Neuronal stem cell (in vitro differentiated cells): ENCODE measurements around the gene AFAP1.

ENCODE experiments used
- DNase-seq: peaks from one replicate; pipeline ENCODE4 v3.0.0-alpha.2; 2013; ENCODE audit warnings: low spot score
- H2AFZ ChIP-seq: one replicate; pipeline ENCODE4 v1.6.1; 2013; ENCODE audit warnings: mild to moderate bottlenecking, low read length, inconsistent platforms
- H2AK5ac ChIP-seq: 2 replicates; pipeline ENCODE4 v1.6.1; 2013; ENCODE audit warnings: low read depth, mild to moderate bottlenecking, inconsistent platforms, low read length, moderate library complexity, mixed read lengths
- H2BK120ac ChIP-seq: 2 replicates; pipeline ENCODE4 v1.6.1; 2013; ENCODE audit warnings: low read depth, mild to moderate bottlenecking, inconsistent platforms, low read length, moderate library complexity, mixed read lengths
- H2BK12ac ChIP-seq: one replicate; pipeline ENCODE4 v1.6.1; 2013; ENCODE audit warnings: low read length, inconsistent platforms
- H2BK15ac ChIP-seq: 2 replicates; pipeline ENCODE4 v1.6.1; 2013; ENCODE audit warnings: mild to moderate bottlenecking, low read length, inconsistent platforms, mixed read lengths
- H2BK5ac ChIP-seq: one replicate; pipeline ENCODE4 v1.6.1; 2013; ENCODE audit warnings: inconsistent platforms, mild to moderate bottlenecking, low read length, moderate library complexity
- H3K14ac ChIP-seq: one replicate; pipeline ENCODE4 v1.6.1; 2013; ENCODE audit warnings: low read length, inconsistent platforms
- H3K18ac ChIP-seq: 2 replicates; pipeline ENCODE4 v1.6.1; 2013; ENCODE audit warnings: low read length, inconsistent platforms
- H3K23ac ChIP-seq: 2 replicates; pipeline ENCODE4 v1.6.1; 2013; ENCODE audit warnings: low read depth, mild to moderate bottlenecking, mixed read lengths, low read length, inconsistent platforms; ENCODE audit not compliant: poor library complexity
- H3K27ac ChIP-seq: replicated peaks from 3 replicates; pipeline ENCODE4 v1.5.1; 2013; ENCODE audit warnings: low read length, inconsistent platforms
- H3K27me3 ChIP-seq, 3 experiments: 2 replicates each; pipeline ENCODE4 v1.6.1; 2013; ENCODE audit warnings: low read length in 3 of 3, mild to moderate bottlenecking in 2 of 3, inconsistent platforms in 1 of 3, low read depth in 1 of 3, mixed read lengths in 1 of 3, moderate library complexity in 1 of 3; ENCODE audit not compliant: control insufficient read depth in 3 of 3, insufficient read depth in 3 of 3
- H3K36me3 ChIP-seq, 2 donors: replicated peaks in 1 of 2; 2 replicates each; pipeline ENCODE4 v1.6.1; 2013; ENCODE audit warnings: low read length in 2 of 2; ENCODE audit not compliant: control insufficient read depth in 2 of 2, insufficient read depth in 2 of 2
- H3K4ac ChIP-seq: 2 replicates; pipeline ENCODE4 v1.6.1; 2013; ENCODE audit warnings: inconsistent platforms, mild to moderate bottlenecking, low read length, moderate library complexity
- H3K4me1 ChIP-seq, 2 donors: 1 replicate in 1 of 2; 2 replicates in 1 of 2; pipeline ENCODE4 v1.6.1; 2013; ENCODE audit warnings: low read length in 2 of 2, low read depth in 1 of 2; ENCODE audit not compliant: control insufficient read depth in 2 of 2, insufficient read depth in 1 of 2
- H3K4me2 ChIP-seq: one replicate; pipeline ENCODE4 v1.6.1; 2013; ENCODE audit warnings: mild to moderate bottlenecking, low read length, inconsistent platforms; ENCODE audit not compliant: insufficient read depth, poor library complexity, severe bottlenecking
- H3K4me3 ChIP-seq, 2 donors: 2 replicates each; pipeline ENCODE4 v1.5.1; 2013; ENCODE audit warnings: low read length in 2 of 2, mild to moderate bottlenecking in 2 of 2, inconsistent platforms in 1 of 2, moderate library complexity in 1 of 2
- H3K79me1 ChIP-seq: one replicate; pipeline ENCODE4 v1.6.1; 2013; ENCODE audit warnings: low read depth, mild to moderate bottlenecking, inconsistent platforms, low read length, moderate library complexity
- H3K9ac ChIP-seq: one replicate; pipeline ENCODE4 v1.6.1; 2013; ENCODE audit warnings: mild to moderate bottlenecking, low read depth, low read length, inconsistent platforms; ENCODE audit not compliant: poor library complexity
- H3K9me3 ChIP-seq, 2 donors: replicated peaks in 1 of 2; 2 replicates each; pipeline versions ENCODE3 to v1.6.1; 2013; ENCODE audit warnings: low read length in 2 of 2, mild to moderate bottlenecking in 2 of 2, inconsistent platforms in 1 of 2, low read depth in 1 of 2, mixed read lengths in 1 of 2, moderate library complexity in 1 of 2; ENCODE audit not compliant: control insufficient read depth in 2 of 2, insufficient read depth in 1 of 2
- H4K8ac ChIP-seq: one replicate; pipeline ENCODE4 v1.6.1; 2013; ENCODE audit warnings: low read depth, mild to moderate bottlenecking, inconsistent platforms, low read length, moderate library complexity
- H4K91ac ChIP-seq: one replicate; pipeline ENCODE4 v1.6.1; 2013; ENCODE audit warnings: low read length, low read depth, mild to moderate bottlenecking, inconsistent platforms; ENCODE audit not compliant: poor library complexity
- WGBS, 2 donors: extraction: QIAGEN DNeasy Blood & Tissue Kit; methylation state at CpG; one replicate each; pipeline ENCODE4 v1.1.7; 2013; ENCODE audit warnings: missing lambda C conversion rate in 2 of 2, mixed read lengths in 1 of 2; ENCODE audit not compliant: insufficient read length in 2 of 2, insufficient replicate concordance in 1 of 2; ENCODE audit errors: extremely low coverage in 2 of 2; 5-methylcytosine and 5-hydroxymethylcytosine counted together

The AFAP1 gene

DNA sequence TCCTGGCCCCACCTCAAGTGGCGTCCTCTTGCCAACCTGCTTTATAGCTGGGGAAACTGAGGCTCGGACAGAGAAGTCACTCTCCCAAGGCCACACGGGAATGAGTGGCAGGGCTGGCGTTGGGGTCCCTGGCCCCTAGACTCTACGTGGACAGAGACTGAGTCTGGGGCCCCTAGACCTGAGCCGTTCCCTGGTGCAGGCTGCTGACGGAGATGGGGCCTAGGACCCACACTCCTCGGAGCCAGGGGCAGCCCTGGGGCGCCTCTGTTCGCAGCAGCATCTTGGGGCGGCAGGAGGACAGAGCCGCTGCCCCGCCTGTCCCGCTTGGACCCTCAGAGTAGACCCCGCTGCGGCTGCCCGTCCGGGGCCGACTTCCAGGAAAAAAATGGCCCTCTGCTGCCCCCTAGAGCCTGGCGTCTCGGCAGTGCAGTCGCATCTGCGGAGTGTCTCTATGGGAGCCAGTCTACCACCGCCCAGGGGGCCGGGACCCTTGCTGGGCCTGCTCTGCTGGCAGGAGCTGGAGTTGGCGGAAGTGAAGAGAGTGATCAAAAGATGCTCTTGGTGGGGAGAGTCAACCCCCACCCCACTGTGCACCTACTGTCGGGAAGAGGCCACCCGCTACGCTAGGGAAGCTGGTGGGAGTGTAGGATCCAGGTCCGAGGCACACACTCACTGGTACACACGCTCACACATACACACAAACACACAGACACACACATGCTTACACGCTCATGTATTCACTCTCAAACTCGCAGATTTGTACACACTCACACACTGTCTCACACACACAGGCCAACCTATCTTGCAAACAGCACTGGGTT is 220.1 kb downstream of the AFAP1 start:
- H3K27me3 ChIP-seq: peaks cover 0 to 26% (median 7%) of the 10 kb centered on the region in 3 experiments
- H4K91ac ChIP-seq: no peak overlapping the region
- DNase-seq: peak; percentile 73
- H4K8ac ChIP-seq: no peak overlapping the region
- no peak overlapping the region for H3K4me2 ChIP-seq
- no peak overlapping the region for H2BK5ac ChIP-seq
- no peaks in the 10 kb centered on the region for H3K79me1 ChIP-seq
- H3K4me3 ChIP-seq: no peak overlapping the region
- no peaks in the 10 kb centered on the region for H3K4me1 ChIP-seq
- H3K36me3 ChIP-seq: no peaks in the 10 kb centered on the region
- H3K27ac ChIP-seq: no peak overlapping the region
- peak overlapping the region; percentile 67 for H2AK5ac ChIP-seq
- H3K9ac ChIP-seq: no peak overlapping the region
- H3K14ac ChIP-seq: no peak overlapping the region
- no peak overlapping the region for H2BK12ac ChIP-seq
- peak overlapping the region; percentile 8 for H3K23ac ChIP-seq
- H2BK15ac ChIP-seq: no peak overlapping the region
- H2AFZ ChIP-seq: peak overlapping the region; percentile 45
- no peak overlapping the region for H2BK120ac ChIP-seq
- WGBS, 2 donors: no CpG with 5 or more reads among the region's 33 CpGs
- peak overlapping the region; percentile 8 for H3K4ac ChIP-seq
- H3K18ac ChIP-seq: peak overlapping the region; percentile 46
- no peaks in the 10 kb centered on the region for H3K9me3 ChIP-seq

DNA sequence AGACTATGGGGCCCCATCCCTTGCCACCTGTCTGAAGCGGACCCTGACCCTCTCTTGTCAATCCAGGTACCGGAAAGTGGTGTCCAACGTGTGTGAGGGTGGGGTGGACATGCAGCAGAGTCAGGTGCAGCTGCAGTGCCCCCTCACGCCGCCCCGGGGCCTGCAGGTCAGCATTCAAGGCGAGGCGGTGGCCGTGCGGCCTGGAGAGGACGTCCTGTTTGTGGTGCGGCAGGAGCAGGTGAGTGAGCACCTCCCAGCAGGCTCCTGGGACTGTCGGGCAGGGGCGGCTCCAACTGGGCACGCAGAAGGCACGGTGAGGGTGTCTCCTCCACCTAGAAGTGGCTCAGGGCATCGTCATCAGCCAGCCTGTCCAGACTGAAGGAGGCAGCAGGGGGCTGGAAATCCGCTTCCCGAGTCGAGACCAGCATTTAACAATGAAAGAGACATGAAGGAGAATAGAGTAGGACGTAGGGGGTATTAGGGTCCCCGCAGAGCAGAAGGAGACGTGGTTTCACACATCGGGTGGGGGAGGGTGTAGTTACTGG is 221.6 kb downstream of the AFAP1 start:
- Histone ChIP-seq H3K4ac (no peak overlapping the region), H3K27me3 (peaks cover 0 to 26% (median 7%) of the 10 kb centered on the region in 3 experiments), H2AK5ac (peak overlapping the region; percentile 86), H3K14ac (peak overlapping the region; percentile 3), H3K9me3 (no peaks in the 10 kb centered on the region), H4K91ac (no peak overlapping the region), H3K4me2 (no peak overlapping the region), H2BK5ac (peak overlapping the region; percentile 48), H2BK120ac (no peak overlapping the region), H2BK12ac (no peak overlapping the region), H2AFZ (no peak overlapping the region), H2BK15ac (peak overlapping the region; percentile 79), H3K36me3 (no peaks in the 10 kb centered on the region), H3K18ac (peak overlapping the region; percentile 65), H3K79me1 (no peaks in the 10 kb centered on the region), H3K23ac (peak overlapping the region; percentile 1), H3K4me3 (no peak overlapping the region), H3K27ac (no peak overlapping the region), H4K8ac (no peak overlapping the region), H3K4me1 (no peaks in the 10 kb centered on the region), H3K9ac (no peak overlapping the region)
- no peak for DNase-seq
- WGBS, 2 donors: no CpG with 5 or more reads among the region's 24 CpGs

DNA sequence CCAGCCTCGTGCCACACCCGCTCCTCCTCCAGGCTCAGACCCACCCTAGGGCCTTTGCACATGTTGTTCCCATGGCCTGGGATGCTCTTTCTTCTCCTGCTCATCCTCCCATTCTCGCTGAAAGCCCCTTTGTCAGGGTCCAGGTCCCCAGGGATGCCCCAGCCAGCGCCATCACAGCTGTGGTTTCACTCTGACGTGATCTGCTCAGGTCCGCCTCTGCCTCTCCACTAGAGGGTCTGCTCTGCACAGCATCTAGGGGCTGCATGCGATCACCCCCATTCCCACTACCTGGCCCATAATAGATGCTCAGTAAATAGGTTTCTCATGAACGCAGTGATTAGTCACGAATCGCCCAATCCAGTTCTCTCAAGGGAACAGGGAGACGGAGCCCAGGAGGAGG is 222.5 kb downstream of the AFAP1 start:
- H2BK15ac ChIP-seq: peak overlapping the region; percentile 76
- peak overlapping the region; percentile 12 for H3K23ac ChIP-seq
- H2BK120ac ChIP-seq: no peak overlapping the region
- H4K91ac ChIP-seq: no peak overlapping the region
- peaks cover 0 to 26% (median 7%) of the 10 kb centered on the region in 3 experiments for H3K27me3 ChIP-seq
- no peaks in the 10 kb centered on the region for H3K79me1 ChIP-seq
- peak overlapping the region; percentile 46 for H3K18ac ChIP-seq
- no peak overlapping the region for H2BK12ac ChIP-seq
- no peak overlapping the region for H3K27ac ChIP-seq
- no peaks in the 10 kb centered on the region for H3K36me3 ChIP-seq
- no peak overlapping the region for H2AFZ ChIP-seq
- H2AK5ac ChIP-seq: peak overlapping the region; percentile 86
- DNase-seq: no peak
- no peaks in the 10 kb centered on the region for H3K4me1 ChIP-seq
- H3K4me2 ChIP-seq: no peak overlapping the region
- no peak overlapping the region for H3K4ac ChIP-seq
- no CpG with 5 or more reads among the region's 11 CpGs for WGBS, 2 donors
- H4K8ac ChIP-seq: no peak overlapping the region
- no peak overlapping the region for H3K4me3 ChIP-seq
- H2BK5ac ChIP-seq: peak overlapping the region; percentile 48
- no peaks in the 10 kb centered on the region for H3K9me3 ChIP-seq
- H3K14ac ChIP-seq: no peak overlapping the region
- peak overlapping the region; percentile 24 for H3K9ac ChIP-seq

DNA sequence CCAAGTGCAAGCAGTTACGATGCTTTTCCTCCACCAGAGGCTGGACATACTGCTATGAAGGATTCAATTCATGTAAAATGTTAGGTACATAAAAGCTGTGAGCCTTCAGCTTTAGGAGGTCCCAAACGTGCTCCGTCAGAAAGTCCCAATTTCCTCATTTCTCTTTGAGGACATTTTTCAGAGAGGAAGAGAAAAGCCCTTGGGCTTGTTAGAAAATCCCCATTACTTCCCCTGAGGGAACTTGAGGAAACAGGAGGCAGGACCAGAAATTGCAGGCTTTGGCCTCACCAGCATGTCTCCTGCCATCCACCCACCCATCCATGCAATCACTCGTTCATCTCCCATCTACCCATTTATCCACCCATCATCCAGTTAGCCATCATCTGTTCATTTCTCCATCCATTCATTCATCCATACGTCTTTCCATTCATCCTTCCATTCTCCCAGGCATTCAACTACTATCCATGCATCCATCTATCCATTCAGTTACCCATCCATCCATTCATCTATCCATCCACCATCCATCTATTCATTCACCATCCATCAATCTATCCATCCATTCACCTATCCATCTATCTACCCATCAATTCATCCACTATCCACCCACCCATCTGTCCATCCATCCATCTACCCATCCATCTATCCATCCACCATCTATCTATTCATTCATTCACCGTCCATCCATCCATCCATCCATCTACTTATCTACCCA is 223.5 kb downstream of the AFAP1 start:
- H3K23ac ChIP-seq: no peak overlapping the region
- H3K4me1 ChIP-seq: peaks cover 0 to 4% of the 10 kb centered on the region in 2 donors
- 100% methylated on average over 2 of the region's 6 CpGs; no CpG with 5 or more reads in 1 of the 2 donors for WGBS, 2 donors
- no peak overlapping the region for H3K4ac ChIP-seq
- H3K18ac ChIP-seq: no peak overlapping the region
- no peak overlapping the region for H3K14ac ChIP-seq
- H2BK15ac ChIP-seq: no peak overlapping the region
- H2AFZ ChIP-seq: no peak overlapping the region
- no peak overlapping the region for H2BK5ac ChIP-seq
- H3K27me3 ChIP-seq: peaks cover 0 to 26% (median 7%) of the 10 kb centered on the region in 3 experiments
- no peak overlapping the region for H3K27ac ChIP-seq
- H3K4me2 ChIP-seq: no peak overlapping the region
- no peaks in the 10 kb centered on the region for H3K36me3 ChIP-seq
- H2BK120ac ChIP-seq: no peak overlapping the region
- no peak overlapping the region for H4K8ac ChIP-seq
- H2AK5ac ChIP-seq: no peak overlapping the region
- H3K9me3 ChIP-seq: no peaks in the 10 kb centered on the region
- H2BK12ac ChIP-seq: no peak overlapping the region
- H3K79me1 ChIP-seq: no peaks in the 10 kb centered on the region
- H3K4me3 ChIP-seq: no peak overlapping the region
- H4K91ac ChIP-seq: no peak overlapping the region
- no peak for DNase-seq
- H3K9ac ChIP-seq: no peak overlapping the region
